GM06990 (cell line): Measurements from ENCODE around the gene STK11.

Experiments
- DNase-seq: peaks from one replicate; pipeline ENCODE4 v3.0.0-alpha.2; 2011; ENCODE audit not compliant: insufficient read length; ENCODE audit errors: extremely low read depth
- H3K27me3 ChIP-seq: replicated peaks from 2 replicates; pipeline ENCODE4 v1.6.0; 2011; ENCODE audit warnings: low read length; ENCODE audit not compliant: control insufficient read depth, insufficient read depth
- H3K36me3 ChIP-seq: 2 replicates; pipeline ENCODE4 v1.5.1; 2011; ENCODE audit warnings: low read length; ENCODE audit not compliant: control insufficient read depth, insufficient read depth
- H3K4me3 ChIP-seq: replicated peaks from 2 replicates; pipeline ENCODE4 v1.5.1; 2011; ENCODE audit warnings: low read depth, mild to moderate bottlenecking, control low read depth, low read length
- CTCF ChIP-seq: IDR thresholded peaks from 2 replicates; pipeline ENCODE4 v1.5.1; 2011; ENCODE audit warnings: low read length, control low read depth, mild to moderate bottlenecking, inconsistent platforms; ENCODE audit not compliant: insufficient read depth, poor library complexity, severe bottlenecking

Gene STK11

GRCh38 chr19:1214299-1214861 is 8.8 kb downstream of the STK11 start:
- Histone ChIP-seq H3K36me3 (peaks cover 8% of the 10 kb centered on the region), H3K4me3 (no peak overlapping the region), H3K27me3 (no peaks in the 10 kb centered on the region)
- DNase-seq: no peak
- TF ChIP-seq CTCF: no peak

- Histone ChIP-seq H3K36me3 (peaks cover 11% of the 10 kb centered on the region), H3K4me3 (no peak overlapping the region), H3K27me3 (no peaks in the 10 kb centered on the region)
- TF ChIP-seq CTCF: no peak
- DNase-seq: peak; percentile 6
Measured at GRCh38 chr19:1214862-1215731, 9.5 kb downstream of the STK11 start.

GRCh38 chr19:1216756-1217155 is 11.2 kb downstream of the STK11 start:
- H3K27me3 ChIP-seq: no peaks in the 10 kb centered on the region

GRCh38 chr19:1217366-1217765 is 11.8 kb downstream of the STK11 start:
- DNase-seq: no peak
- peaks cover 14% of the 10 kb centered on the region for H3K36me3 ChIP-seq
- no peak for TF ChIP-seq CTCF
- H3K27me3 ChIP-seq: no peaks in the 10 kb centered on the region
- H3K4me3 ChIP-seq: no peak overlapping the region

More at GRCh38 chr19:1216756-1217155, 11.2 kb downstream of the STK11 start:
- no peak overlapping the region for H3K4me3 ChIP-seq
- no peak for DNase-seq
- peaks cover 14% of the 10 kb centered on the region for H3K36me3 ChIP-seq
- TF ChIP-seq CTCF: no peak

GRCh38 chr19:1218751-1219567 is 13.4 kb downstream of the STK11 start:
- peaks cover 21% of the 10 kb centered on the region for H3K36me3 ChIP-seq
- no peak overlapping the region for H3K4me3 ChIP-seq
- DNase-seq: no peak
- no peaks in the 10 kb centered on the region for H3K27me3 ChIP-seq
- TF ChIP-seq CTCF: no peak
